Osteoblast (primary cell): ENCODE data around the gene TIGIT. TPM values are rescaled to one million over a fixed set of nuclear protein-coding genes. Genes with fewer than 3 reads are reported as not detected.
A peak's percentile ranks its signal among the peaks of the same experiment; 100 is the strongest.

Experiments
- DNase-seq: peaks from one replicate; pipeline ENCODE4 v3.0.0; 2011; ENCODE audit warnings: low spot score, mixed read lengths; ENCODE audit not compliant: insufficient read length; ENCODE audit errors: missing footprints
- H2AFZ ChIP-seq: 2 replicates; pipeline ENCODE4 v1.6.0; 2011; ENCODE audit warnings: mild to moderate bottlenecking, low read length
- H3K27ac ChIP-seq: 2 replicates; pipeline ENCODE4 v1.5.1; 2011; ENCODE audit warnings: mild to moderate bottlenecking, low read depth, low read length, moderate library complexity
- H3K27me3 ChIP-seq: 2 replicates; pipeline ENCODE4 v1.6.0; 2012; ENCODE audit warnings: mild to moderate bottlenecking, control low read depth, inconsistent platforms, low read length, moderate library complexity; ENCODE audit not compliant: insufficient read depth
- H3K36me3 ChIP-seq: 2 replicates; pipeline ENCODE4 v1.5.1; 2011; ENCODE audit warnings: mild to moderate bottlenecking, low read length, control low read depth, moderate library complexity; ENCODE audit not compliant: insufficient read depth
- H3K4me1 ChIP-seq: 2 replicates; pipeline ENCODE4 v1.5.1; 2011; ENCODE audit warnings: mild to moderate bottlenecking, low read length, control low read depth, moderate library complexity; ENCODE audit not compliant: insufficient read depth
- H3K4me2 ChIP-seq: 2 replicates; pipeline ENCODE4 v1.6.0; 2011; ENCODE audit warnings: mild to moderate bottlenecking, low read length; ENCODE audit not compliant: insufficient read depth
- H3K4me3 ChIP-seq: fragments of 200-600 bp; sonication (generic); 3 replicates; pipeline ENCODE4 v1.5.1; 2012; ENCODE audit warnings: mild to moderate bottlenecking, low read length, inconsistent platforms; ENCODE audit not compliant: insufficient read depth
- H3K79me2 ChIP-seq: 2 replicates; pipeline ENCODE4 v1.6.0; 2012; ENCODE audit warnings: mild to moderate bottlenecking, low read length, control low read depth, inconsistent platforms; ENCODE audit not compliant: insufficient read depth
- H3K9me3 ChIP-seq: 2 replicates; pipeline ENCODE4 v1.5.1; 2011; ENCODE audit warnings: low read depth, low read length, control low read depth
- H4K20me1 ChIP-seq: 2 replicates; pipeline ENCODE4 v1.6.0; 2012; ENCODE audit warnings: mild to moderate bottlenecking, low read length, control low read depth; ENCODE audit not compliant: insufficient read depth
- CTCF ChIP-seq: IDR thresholded peaks from 2 replicates; pipeline ENCODE4 v1.5.1; 2011; ENCODE audit warnings: mild to moderate bottlenecking, low read depth, low read length, moderate library complexity; ENCODE audit errors: extremely low read depth
- total RNA-seq: library from RNA; depleted of rRNA; stranded (reverse); fragments of >200 nt; gene quantifications from 2 replicates; pipeline ENCODE4 v1.2.3, GENCODE V29; 2012

TIGIT gene
- total RNA-seq, 1 donor, result not detected

DNA sequence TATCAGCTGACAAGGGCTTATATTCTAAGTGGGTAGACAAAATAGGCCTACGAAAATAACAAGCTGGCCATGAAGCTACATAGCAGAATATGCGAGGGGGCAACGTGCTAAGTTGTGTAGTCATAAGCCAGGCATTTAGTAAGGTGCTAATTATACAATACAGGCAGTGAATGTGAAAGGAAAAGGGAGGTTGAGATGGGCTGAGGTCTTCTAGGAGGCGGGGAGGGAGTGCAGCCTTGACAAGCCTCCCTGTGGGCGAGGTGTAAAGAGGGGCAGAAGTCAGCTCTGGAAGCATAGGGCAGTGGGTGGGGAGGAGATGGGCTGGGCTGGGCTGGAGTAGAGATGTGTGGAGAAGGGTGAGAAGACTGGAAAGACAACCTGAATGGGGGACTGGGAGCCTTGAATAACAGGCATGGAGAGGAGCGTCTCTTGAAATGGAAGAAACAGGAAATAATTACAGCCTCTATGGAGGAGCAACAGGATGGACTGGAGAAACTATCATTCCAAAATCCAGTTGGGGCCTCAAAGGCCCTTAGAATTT, 1.2 kb downstream of the TIGIT start:
- peak; percentile 54 for DNase-seq
- H4K20me1 ChIP-seq, result no peaks in the 10 kb centered on the region
- TF ChIP-seq CTCF, result no peak
- no peak overlapping the region for H3K4me2 ChIP-seq
- H3K4me1 ChIP-seq, result no peaks in the 10 kb centered on the region
- no peaks in the 10 kb centered on the region for H3K79me2 ChIP-seq
- H3K27ac ChIP-seq, result no peak overlapping the region
- H3K36me3 ChIP-seq, result no peaks in the 10 kb centered on the region
- no peak overlapping the region for H2AFZ ChIP-seq
- H3K4me3 ChIP-seq, result no peak overlapping the region
- no peaks in the 10 kb centered on the region for H3K9me3 ChIP-seq
- H3K27me3 ChIP-seq, result no peaks in the 10 kb centered on the region

DNA sequence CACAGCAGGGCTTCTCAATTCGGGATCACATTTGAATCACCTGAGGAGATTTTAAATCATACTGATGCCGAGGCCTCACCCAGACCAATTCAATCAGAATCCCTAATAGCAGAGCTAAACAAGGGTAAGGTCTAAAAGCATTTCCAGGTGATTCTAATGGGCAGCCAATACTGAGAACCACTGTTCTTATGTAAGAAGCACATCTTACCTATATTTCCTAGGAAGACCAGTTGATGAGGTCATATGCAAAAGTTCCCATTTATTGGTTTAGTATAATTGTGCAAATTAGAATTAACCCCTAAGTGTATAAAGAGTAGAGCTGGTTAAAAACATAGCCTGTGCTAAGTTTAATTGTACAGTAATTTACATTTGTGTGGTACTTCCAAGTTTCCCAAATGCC, 2.1 kb downstream of the TIGIT start:
- no peak overlapping the region for H3K4me3 ChIP-seq
- TF ChIP-seq CTCF, result no peak
- DNase-seq, result no peak
- no peaks in the 10 kb centered on the region for H3K9me3 ChIP-seq
- H3K79me2 ChIP-seq, result no peaks in the 10 kb centered on the region
- no peaks in the 10 kb centered on the region for H3K4me1 ChIP-seq
- H4K20me1 ChIP-seq, result no peaks in the 10 kb centered on the region
- no peaks in the 10 kb centered on the region for H3K36me3 ChIP-seq
- no peak overlapping the region for H3K4me2 ChIP-seq
- H3K27ac ChIP-seq, result no peak overlapping the region
- H2AFZ ChIP-seq, result no peak overlapping the region
- H3K27me3 ChIP-seq, result no peaks in the 10 kb centered on the region

- Histone ChIP-seq H3K9me3 (no peaks in the 10 kb centered on the region), H2AFZ (no peak overlapping the region), H3K36me3 (no peaks in the 10 kb centered on the region), H4K20me1 (no peaks in the 10 kb centered on the region), H3K79me2 (no peaks in the 10 kb centered on the region), H3K27ac (no peak overlapping the region), H3K4me2 (no peak overlapping the region), H3K27me3 (peaks cover 3% of the 10 kb centered on the region), H3K4me3 (no peak overlapping the region), H3K4me1 (no peaks in the 10 kb centered on the region)
- peak; percentile 50 for TF ChIP-seq CTCF
- DNase-seq, result peak; percentile 81
Measured at GRCh38 chr3:114299421-114299820, 5.6 kb downstream of the TIGIT start.

GRCh38 chr3:114299941-114300624, 6.3 kb downstream of the TIGIT start:
- H3K9me3 ChIP-seq, result no peaks in the 10 kb centered on the region
- peaks cover 9% of the 10 kb centered on the region for H3K27me3 ChIP-seq
- H3K4me2 ChIP-seq, result no peak overlapping the region
- H2AFZ ChIP-seq, result no peak overlapping the region
- H3K79me2 ChIP-seq, result no peaks in the 10 kb centered on the region
- TF ChIP-seq CTCF, result no peak
- H3K36me3 ChIP-seq, result no peaks in the 10 kb centered on the region
- H3K4me1 ChIP-seq, result no peaks in the 10 kb centered on the region
- no peak for DNase-seq
- H3K27ac ChIP-seq, result no peak overlapping the region
- no peak overlapping the region for H3K4me3 ChIP-seq
- no peaks in the 10 kb centered on the region for H4K20me1 ChIP-seq
